ENCODE data around the gene C1R. TPM values are rescaled to one million over a fixed set of nuclear protein-coding genes. Genes with fewer than 3 reads are reported as not detected.

C1R gene
- total and polyA plus RNA-seq, 2 of the 8 experiments (the other 6 are each of a cell fraction or from before 2014, with no cell fraction given): 6.9 to 16.3 TPM

GRCh38 chr12:7101694-7102131, 9.5 kb upstream of the C1R start:
- Histone ChIP-seq H4K91ac (replicated peaks; ENCODE audit: insufficient read length, low read length) (no peak overlapping the region), H4K5ac (ENCODE audit: insufficient read length, low read depth, low read length) (no peak overlapping the region), H3K14ac (ENCODE audit: insufficient read length) (no peak overlapping the region), H3K4ac (replicated peaks; ENCODE audit: insufficient read length, low read depth, low read length) (no peak overlapping the region), H3K9me3 (ENCODE audit: insufficient read depth in 2 of 2, low read depth in 1 of 2, low read length in 1 of 2) (peaks cover 0 to 3% of the 10 kb centered on the region in 2 experiments; a peak in 2 of 4 replicates), H3K79me1 (ENCODE audit: low read depth, low read length) (peaks cover 2% of the 10 kb centered on the region; the same call in 1 of the 2 replicates), H3K4me2 (ENCODE audit: insufficient read depth in 1 of 2, low read depth in 2 of 2, low read length in 2 of 2) (no peak overlapping the region), H3K4me1 (replicated peaks in 1 of 4; ENCODE audit: control insufficient read depth in 3 of 4, insufficient read depth in 4 of 4, low read length in 3 of 4) (peaks cover 0 to 2% (median 0%) of the 10 kb centered on the region in 4 experiments; a peak in 1 of 7 replicates), H3K18ac (ENCODE audit: extremely low read depth, low read length) (no peak overlapping the region), H2BK20ac (ENCODE audit: low read length) (no peak overlapping the region), H3K9ac (replicated peaks in 1 of 4; ENCODE audit: extremely low read depth in 1 of 4, low read depth in 3 of 4, low read length in 3 of 4) (no peak overlapping the region), H3K23me2 (ENCODE audit: low read depth, low read length) (no peaks in the 10 kb centered on the region), H3K27me3 (replicated peaks in 1 of 4; ENCODE audit: control insufficient read depth in 3 of 4, extremely low read depth in 1 of 4, insufficient read depth in 3 of 4, low read length in 3 of 4) (no peaks in the 10 kb centered on the region), H2AFZ (ENCODE audit: low read length) (no peak overlapping the region), H2BK15ac (ENCODE audit: low read length) (no peak overlapping the region), H2AK5ac (ENCODE audit: low read depth, low read length) (no peak overlapping the region), H2BK120ac (replicated peaks; ENCODE audit: low read depth, low read length) (no peak overlapping the region), H3K23ac (ENCODE audit: insufficient read length) (no peak overlapping the region), H4K20me1 (replicated peaks in 1 of 2; ENCODE audit: control insufficient read depth in 1 of 2, insufficient read depth in 2 of 2, low read length in 2 of 2) (peaks cover 0 to 6% of the 10 kb centered on the region in 2 experiments), H3K56ac (replicated peaks; ENCODE audit: insufficient read length, low read depth, low read length) (no peak overlapping the region), H3K4me3 (ENCODE audit: extremely low read depth in 1 of 4, insufficient read depth in 2 of 4, low read depth in 3 of 4, low read length in 4 of 4) (no peak overlapping the region), H3K79me2 (ENCODE audit: control insufficient read depth in 1 of 2, insufficient read depth in 2 of 2, low read length in 2 of 2) (no peaks in the 10 kb centered on the region), H2BK12ac (ENCODE audit: low read depth, low read length) (no peak overlapping the region), H4K8ac (ENCODE audit: extremely low read depth, insufficient read depth, low read length) (no peak overlapping the region), H3K27ac (ENCODE audit: low read depth, low read length) (no peak overlapping the region), H2BK5ac (ENCODE audit: low read depth, low read length) (no peak overlapping the region), H3K36me3 (ENCODE audit: control insufficient read depth in 2 of 4, insufficient read depth in 4 of 4, low read length in 3 of 4) (peaks cover 0 to 11% (median 2%) of the 10 kb centered on the region in 4 experiments; a peak in 4 of 8 replicates)
- 92% methylated on average over 10 of the region's 10 CpGs; no CpG with 5 or more reads in 1 of the 2 experiments for WGBS, 2 experiments (ENCODE audit: extremely low coverage in 1 of 2, insufficient coverage in 1 of 2, insufficient read length in 1 of 2, insufficient replicate concordance in 2 of 2, low coverage in 1 of 2, low lambda C conversion rate in 2 of 2, missing lambda C conversion rate in 1 of 2)
- no peak for DNase-seq (ENCODE audit: low read depth in 1 of 2, low spot score in 2 of 2)
- POLR2A ChIA-PET (ENCODE audit: partially characterized antibody): interaction anchor here (0.8 to 2.7 kb wide), 5 partner anchors 9 to 158 kb away, joined by 3 to 13 read pairs (median 5); partner anchors contain the start of genes C12orf57, C1R and RNU7-1
- TF ChIP-seq CTBP2 (IDR thresholded peaks at IDR 0.05; ENCODE audit: borderline replicate concordance, insufficient read depth, insufficient read length, low read length): no peak
- TF ChIP-seq JUND (IDR thresholded peaks at IDR 0.05; ENCODE audit: low read length): no peak
- no peak for TF ChIP-seq SIN3A (conservative IDR thresholded peaks at IDR 0.05 in 1 of 2, IDR thresholded peaks at IDR 0.05 in 1 of 2; ENCODE audit: low read depth in 1 of 2, low read length in 2 of 2)
- CTCF ChIA-PET (ENCODE audit: partially characterized antibody): interaction anchor here (0.5 to 2.6 kb wide), 8 partner anchors 9 to 137 kb away, joined by 3 to 28 read pairs (median 4); partner anchors contain the start of genes C1R and C1S
- FAIRE-seq: no peak
